IPS DF 6.9 (cell line): Measurements from ENCODE around the gene GDPD1.
"Not testable (repeated sequence)": the region's sequence is repeated elsewhere in the genome, so short reads cannot be mapped to it uniquely, and the experiment has no call there.

Experiments used
- DNase-seq: peaks from one replicate; pipeline ENCODE4 v3.0.0-alpha.2; 2013; ENCODE audit warnings: low read depth, low spot score
- H3K27ac ChIP-seq: one replicate; pipeline ENCODE4 v1.5.1; 2013; ENCODE audit warnings: low read length, control low read depth
- H3K27me3 ChIP-seq: 2 replicates; pipeline ENCODE4 v1.6.1; 2013; ENCODE audit warnings: mild to moderate bottlenecking, low read length; ENCODE audit not compliant: control insufficient read depth, insufficient read depth
- H3K36me3 ChIP-seq: 2 replicates; pipeline ENCODE4 v1.6.1; 2013; ENCODE audit warnings: low read length; ENCODE audit not compliant: control insufficient read depth, insufficient read depth
- H3K4me1 ChIP-seq: 2 replicates; pipeline ENCODE4 v1.6.1; 2013; ENCODE audit warnings: low read length; ENCODE audit not compliant: control insufficient read depth, insufficient read depth
- H3K4me3 ChIP-seq: 2 replicates; pipeline ENCODE4 v1.5.1; 2013; ENCODE audit warnings: mild to moderate bottlenecking, low read length
- H3K9me3 ChIP-seq: 2 replicates; pipeline ENCODE4 v1.6.1; 2013; ENCODE audit warnings: low read length, inconsistent platforms; ENCODE audit not compliant: control insufficient read depth, insufficient read depth
- WGBS: extraction: QIAGEN DNeasy Blood & Tissue Kit; methylation state at CpG from one replicate; pipeline ENCODE4 v1.1.7; 2013; ENCODE audit warnings: mixed read lengths, missing lambda C conversion rate; ENCODE audit not compliant: insufficient read length, insufficient coverage; 5-methylcytosine and 5-hydroxymethylcytosine counted together

GDPD1 gene

GRCh38 chr17:59220328-59221158 lies at the start of gene GDPD1:
Gene GDPD1 (plus strand): TSS chr17:59220511. CDS start chr17:59220610, 99 bp downstream.
- H3K9me3 ChIP-seq, result no peaks in the 10 kb centered on the region
- no peaks in the 10 kb centered on the region for H3K36me3 ChIP-seq
- WGBS, result no CpG with 5 or more reads among the region's 60 CpGs
- H3K4me3 ChIP-seq, result peak within 1 kb of the TSS; percentile 70
- H3K27me3 ChIP-seq, result no peaks in the 10 kb centered on the region
- H3K4me1 ChIP-seq, result no peaks in the 10 kb centered on the region; the same call in 1 of the 2 replicates
- peak; percentile 86 for DNase-seq
- H3K27ac ChIP-seq, result no peak within 1 kb of the TSS

DNA sequence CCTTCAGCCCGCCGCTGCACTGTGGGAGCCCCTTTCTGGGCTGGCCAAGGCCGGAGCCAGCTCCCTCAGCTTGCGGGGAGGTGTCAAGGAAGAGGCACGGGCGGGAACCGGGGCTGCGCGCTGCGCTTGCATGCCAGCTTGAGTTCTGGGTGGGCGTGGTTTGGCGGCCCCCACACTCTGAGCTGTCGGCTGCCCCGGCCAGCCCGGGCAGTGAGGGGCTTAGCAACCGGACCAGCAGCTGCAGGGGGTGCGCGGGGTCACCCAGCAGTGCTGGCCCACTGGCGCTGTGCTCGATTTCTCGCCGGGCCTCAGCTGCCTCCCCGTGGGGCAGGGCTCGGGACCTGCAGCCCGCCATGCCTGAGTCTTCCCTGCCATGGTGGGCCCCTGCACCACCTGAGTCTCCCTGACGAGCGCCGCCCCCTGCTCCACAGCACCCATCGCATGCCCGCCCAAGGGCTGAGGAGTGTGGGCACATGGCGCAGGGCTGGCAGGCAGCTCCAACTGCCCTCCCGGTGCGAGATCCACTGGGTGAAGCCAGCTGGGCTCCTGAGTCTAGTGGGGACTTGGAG lies 47.8 kb upstream of the GDPD1 start:
- H3K27me3 ChIP-seq, result no peaks in the 10 kb centered on the region
- DNase-seq, result no peak
- no peak overlapping the region for H3K4me3 ChIP-seq
- H3K27ac ChIP-seq, result no peak overlapping the region
- no peaks in the 10 kb centered on the region for H3K9me3 ChIP-seq
- peaks cover 11% of the 10 kb centered on the region; the same call in 1 of the 2 replicates for H3K36me3 ChIP-seq
- WGBS, result no CpG with 5 or more reads among the region's 33 CpGs
- no peaks in the 10 kb centered on the region for H3K4me1 ChIP-seq

DNA sequence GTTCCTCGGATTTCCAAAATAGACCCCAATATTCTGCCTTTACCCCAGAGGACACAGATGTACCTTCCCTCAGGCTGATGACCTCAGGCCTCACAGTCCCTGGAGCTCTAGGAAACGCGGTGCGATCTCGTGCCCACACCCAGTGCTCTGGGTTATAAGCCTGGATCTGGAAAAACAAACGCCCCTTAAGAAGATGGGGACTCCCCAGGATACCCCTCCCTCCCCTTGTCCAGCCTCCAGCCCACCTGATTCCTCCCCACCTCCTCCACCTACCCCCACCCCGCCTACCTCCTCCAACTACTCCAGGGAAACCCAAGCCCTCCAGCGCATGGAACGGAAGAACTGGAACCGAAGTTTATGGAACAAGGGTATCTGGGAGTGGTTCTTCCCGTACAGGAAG lies 45.6 kb upstream of the GDPD1 start:
- H3K9me3 ChIP-seq, result no peaks in the 10 kb centered on the region
- WGBS, result no CpG with 5 or more reads among the region's 11 CpGs
- H3K36me3 ChIP-seq, result peaks cover 11% of the 10 kb centered on the region; the same call in 1 of the 2 replicates
- H3K4me1 ChIP-seq, result no peaks in the 10 kb centered on the region
- no peak overlapping the region for H3K4me3 ChIP-seq
- H3K27me3 ChIP-seq, result no peaks in the 10 kb centered on the region
- H3K27ac ChIP-seq, result no peak overlapping the region
- DNase-seq, result no peak

GRCh38 chr17:59175076-59175475 lies 45.2 kb upstream of the GDPD1 start:
- no CpG with 5 or more reads among the region's 7 CpGs for WGBS
- H3K27ac ChIP-seq, result no peak overlapping the region
- no peak for DNase-seq
- no peaks in the 10 kb centered on the region for H3K9me3 ChIP-seq
- no peak overlapping the region for H3K4me3 ChIP-seq
- no peaks in the 10 kb centered on the region for H3K4me1 ChIP-seq
- H3K36me3 ChIP-seq, result peaks cover 11% of the 10 kb centered on the region; the same call in 1 of the 2 replicates
- no peaks in the 10 kb centered on the region for H3K27me3 ChIP-seq

GRCh38 chr17:59178266-59178985 lies 41.9 kb upstream of the GDPD1 start:
- WGBS, result no CpG with 5 or more reads among the region's 7 CpGs
- no peak for DNase-seq
- Histone ChIP-seq H3K4me3 (no peak overlapping the region), H3K4me1 (no peaks in the 10 kb centered on the region), H3K9me3 (no peaks in the 10 kb centered on the region), H3K27me3 (no peaks in the 10 kb centered on the region), H3K27ac (no peak overlapping the region), H3K36me3 (peaks cover 1% of the 10 kb centered on the region; the same call in 1 of the 2 replicates)

DNA sequence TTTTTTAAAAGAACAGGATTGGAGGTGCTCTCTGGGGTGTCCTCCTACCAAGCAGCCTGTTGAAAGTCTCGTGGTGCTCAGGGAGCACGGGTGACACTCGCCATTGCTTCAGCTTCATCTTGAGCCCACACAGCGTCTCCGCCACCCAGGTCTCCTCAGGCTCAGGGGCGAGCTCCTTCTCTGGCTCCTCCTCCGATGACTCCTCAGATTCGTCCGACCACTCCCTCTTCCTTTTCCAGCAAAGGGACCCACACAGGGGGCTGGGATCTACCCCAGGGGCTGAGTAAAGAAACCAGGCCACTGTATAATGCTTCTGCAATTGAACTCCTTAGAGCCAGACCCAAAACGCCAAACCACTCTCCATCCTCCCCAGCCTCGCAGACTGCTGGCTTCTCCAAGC lies 40.7 kb upstream of the GDPD1 start:
- H3K9me3 ChIP-seq, H3K27me3 ChIP-seq, H3K36me3 ChIP-seq, H3K4me1 ChIP-seq, H3K4me3 ChIP-seq, H3K27ac ChIP-seq, DNase-seq: not testable (repeated sequence)
- WGBS, result no CpG with 5 or more reads among the region's 11 CpGs

DNA sequence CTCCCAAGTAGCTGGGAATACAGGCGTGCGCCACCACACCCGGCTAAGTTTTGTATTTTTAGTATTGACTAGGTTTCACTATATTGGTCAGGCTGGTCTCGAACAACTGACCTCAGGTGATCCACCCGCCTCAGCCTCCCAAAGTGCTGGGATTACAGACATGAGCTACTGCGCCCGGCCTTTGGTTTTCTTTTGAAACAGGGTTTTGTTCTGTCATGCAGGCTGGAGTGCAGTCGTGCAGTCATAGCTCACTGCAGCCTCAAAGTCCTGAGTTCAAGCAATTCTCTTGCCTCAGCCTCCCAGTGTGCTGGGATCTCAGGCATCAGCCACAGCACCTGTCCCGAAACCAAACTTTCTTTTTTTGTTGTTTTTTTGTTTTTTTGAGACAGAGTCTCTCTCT lies 39.7 kb upstream of the GDPD1 start:
- Histone ChIP-seq H3K4me1 (no peaks in the 10 kb centered on the region), H3K36me3 (peaks cover 3% of the 10 kb centered on the region; the same call in 1 of the 2 replicates), H3K27ac (no peak overlapping the region), H3K9me3 (no peaks in the 10 kb centered on the region), H3K4me3 (no peak overlapping the region), H3K27me3 (no peaks in the 10 kb centered on the region)
- no CpG with 5 or more reads among the region's 9 CpGs for WGBS
- DNase-seq, result no peak

DNA sequence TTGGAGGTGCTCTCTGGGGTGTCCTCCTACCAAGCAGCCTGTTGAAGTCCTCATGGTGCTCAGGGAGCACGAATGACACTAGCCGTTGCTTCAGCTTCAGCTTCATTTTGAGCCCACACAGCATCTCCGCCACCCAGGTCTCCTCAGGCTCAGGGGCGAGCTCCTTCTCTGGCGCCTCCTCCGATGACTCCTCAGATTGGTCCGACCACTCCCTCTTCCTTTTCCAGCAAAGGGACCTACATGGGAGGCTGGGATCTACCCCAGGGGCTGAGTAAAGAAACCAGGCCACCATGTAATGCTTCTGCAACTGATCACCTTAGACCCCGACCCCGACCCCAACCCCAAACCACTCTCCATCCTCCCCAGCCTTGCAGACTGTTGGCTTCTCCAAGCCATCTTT lies 38.8 kb upstream of the GDPD1 start:
- Histone ChIP-seq H3K9me3 (no peaks in the 10 kb centered on the region), H3K27ac (no peak overlapping the region), H3K27me3 (no peaks in the 10 kb centered on the region), H3K36me3 (peaks cover 3% of the 10 kb centered on the region; the same call in 1 of the 2 replicates), H3K4me3 (no peak overlapping the region), H3K4me1 (no peaks in the 10 kb centered on the region)
- DNase-seq, result no peak
- no CpG with 5 or more reads among the region's 9 CpGs for WGBS

DNA sequence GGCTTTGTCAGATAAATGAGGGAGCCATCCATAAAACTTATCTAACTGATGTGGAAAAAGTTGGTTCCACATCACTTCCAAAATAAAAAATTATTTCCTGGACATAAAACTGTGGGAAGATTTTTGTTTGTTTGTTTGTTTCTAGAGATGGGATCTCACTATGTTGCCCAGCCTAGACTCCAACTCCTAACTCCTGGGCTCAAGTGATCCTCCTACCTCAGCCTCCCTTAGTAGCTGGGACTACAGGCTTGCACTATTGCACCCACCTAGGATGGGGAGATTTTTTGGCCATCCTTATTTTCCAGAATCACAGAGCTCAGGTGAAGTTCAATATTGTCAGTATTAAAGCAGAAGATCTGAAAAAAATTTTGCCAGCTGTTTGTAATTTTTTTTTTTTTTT lies 34.3 kb upstream of the GDPD1 start:
- no peak for DNase-seq
- Histone ChIP-seq H3K4me1 (no peaks in the 10 kb centered on the region), H3K27me3 (no peaks in the 10 kb centered on the region), H3K27ac (no peak overlapping the region), H3K4me3 (no peak overlapping the region), H3K9me3 (no peaks in the 10 kb centered on the region), H3K36me3 (peaks cover 3% of the 10 kb centered on the region; the same call in 1 of the 2 replicates)

GRCh38 chr17:59186850-59187249 lies 33.5 kb upstream of the GDPD1 start:
- H3K9me3 ChIP-seq, result no peaks in the 10 kb centered on the region
- H3K4me3 ChIP-seq, result no peak overlapping the region
- DNase-seq, result no peak
- no peak overlapping the region for H3K27ac ChIP-seq
- H3K27me3 ChIP-seq, result no peaks in the 10 kb centered on the region
- H3K4me1 ChIP-seq, result no peaks in the 10 kb centered on the region
- peaks cover 3% of the 10 kb centered on the region; the same call in 1 of the 2 replicates for H3K36me3 ChIP-seq
- WGBS, result no CpG with 5 or more reads among the region's 3 CpGs
